ENCODE results near the gene SIRPD. TPM values are rescaled to one million over a fixed set of nuclear protein-coding genes. Genes with fewer than 3 reads are reported as not detected.

The SIRPD gene
- total and polyA plus RNA-seq, 2 donors (not counting 1 experiment from before 2014, with no cell fraction given): not detected

DNA sequence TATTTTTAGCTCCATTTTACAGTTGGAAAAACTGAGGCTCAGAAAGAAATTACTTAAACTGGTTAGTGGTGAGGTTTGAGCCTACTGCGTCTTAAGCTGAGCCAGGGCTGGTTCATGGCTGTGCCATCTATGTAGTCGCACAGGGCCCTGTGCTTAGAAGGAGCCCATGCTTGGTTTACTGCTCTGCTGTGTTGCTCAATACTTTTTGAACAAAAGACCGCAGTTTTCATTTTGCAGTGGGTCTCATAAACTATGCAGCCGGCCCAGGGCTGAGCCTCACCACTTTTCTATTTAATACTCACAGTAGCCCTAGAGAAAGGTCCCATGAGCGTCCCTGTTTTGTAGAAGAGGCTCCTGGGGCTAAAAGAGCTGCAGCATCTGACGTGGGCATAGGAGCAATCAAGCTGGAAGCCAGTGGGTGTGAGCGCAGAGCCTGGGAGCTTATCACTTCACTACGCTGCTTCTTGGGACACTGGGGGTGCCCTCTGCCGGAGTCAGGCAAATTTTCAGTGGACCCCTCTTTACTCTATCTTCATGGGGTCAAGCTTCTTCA is 66.8 kb downstream of the SIRPD start:
- 91% methylated on average over 8 of the region's 9 CpGs for WGBS (ENCODE audit: insufficient coverage)
- Histone ChIP-seq H3K27ac (ENCODE audit: low read length in 2 of 2) (no peak overlapping the region), H2AFZ (ENCODE audit: insufficient read depth, low read depth, low read length, poor library complexity, severe bottlenecking) (peak overlapping the region; percentile 70), H3K79me2 (ENCODE audit: control insufficient read depth, insufficient read depth, low read length) (no peaks in the 10 kb centered on the region), H3K36me3 (replicated peaks in 1 of 2; ENCODE audit: control extremely low read depth in 1 of 2, control insufficient read depth in 1 of 2, extremely low read depth in 1 of 2, insufficient read depth in 2 of 2, low read length in 1 of 2) (no peaks in the 10 kb centered on the region), H3K4me1 (ENCODE audit: control insufficient read depth in 2 of 2, insufficient read depth in 2 of 2, low read length in 2 of 2) (peaks cover 37 to 38% of the 10 kb centered on the region in 2 donors), H3K9me3 (ENCODE audit: control extremely low read depth in 1 of 3, control insufficient read depth in 2 of 3, insufficient read depth in 1 of 3, low read length in 2 of 3) (peaks cover 0 to 4% (median 0%) of the 10 kb centered on the region in 3 donors), H3K27me3 (replicated peaks in 1 of 4; ENCODE audit: control extremely low read depth in 1 of 4, control insufficient read depth in 3 of 4, insufficient read depth in 4 of 4, low read length in 3 of 4) (no peaks in the 10 kb centered on the region), H4K20me1 (ENCODE audit: control insufficient read depth, insufficient read depth, low read length, poor library complexity, severe bottlenecking) (no peaks in the 10 kb centered on the region), H3K9ac (ENCODE audit: low read length) (no peak overlapping the region), H3K4me2 (replicated peaks; ENCODE audit: low read depth, low read length, poor library complexity, severe bottlenecking) (peak overlapping the region; percentile 36), H3K4me3 (ENCODE audit: control extremely low read depth in 1 of 5, extremely low read depth in 1 of 5, insufficient read depth in 1 of 5, low read depth in 2 of 5, low read length in 4 of 5) (peak overlapping the region in 1 of 5 experiments; percentile 78)
- CTCF ChIA-PET: interaction anchor here (0.9 to 2.4 kb wide), 3 partner anchors 13 to 23 kb away, joined by 3 to 15 read pairs (median 7); no protein-coding TSS in a partner anchor
- no peak overlapping the region for H3K4me3 Mint-ChIP-seq
- H3K27ac Mint-ChIP-seq: no peak overlapping the region
- POLR2A ChIA-PET: no interaction called here
- intact Hi-C loops (cut with micrococcal nuclease): no loop called here
- ATAC-seq (ENCODE audit: low read depth) (no peak), DNase-seq (no peak)
- no peak for TF ChIP-seq EZH2 (IDR thresholded peaks at IDR 0.05; ENCODE audit: borderline replicate concordance, insufficient read depth, low read depth, low read length, poor library complexity, severe bottlenecking)
- TF ChIP-seq, protein P1, sequence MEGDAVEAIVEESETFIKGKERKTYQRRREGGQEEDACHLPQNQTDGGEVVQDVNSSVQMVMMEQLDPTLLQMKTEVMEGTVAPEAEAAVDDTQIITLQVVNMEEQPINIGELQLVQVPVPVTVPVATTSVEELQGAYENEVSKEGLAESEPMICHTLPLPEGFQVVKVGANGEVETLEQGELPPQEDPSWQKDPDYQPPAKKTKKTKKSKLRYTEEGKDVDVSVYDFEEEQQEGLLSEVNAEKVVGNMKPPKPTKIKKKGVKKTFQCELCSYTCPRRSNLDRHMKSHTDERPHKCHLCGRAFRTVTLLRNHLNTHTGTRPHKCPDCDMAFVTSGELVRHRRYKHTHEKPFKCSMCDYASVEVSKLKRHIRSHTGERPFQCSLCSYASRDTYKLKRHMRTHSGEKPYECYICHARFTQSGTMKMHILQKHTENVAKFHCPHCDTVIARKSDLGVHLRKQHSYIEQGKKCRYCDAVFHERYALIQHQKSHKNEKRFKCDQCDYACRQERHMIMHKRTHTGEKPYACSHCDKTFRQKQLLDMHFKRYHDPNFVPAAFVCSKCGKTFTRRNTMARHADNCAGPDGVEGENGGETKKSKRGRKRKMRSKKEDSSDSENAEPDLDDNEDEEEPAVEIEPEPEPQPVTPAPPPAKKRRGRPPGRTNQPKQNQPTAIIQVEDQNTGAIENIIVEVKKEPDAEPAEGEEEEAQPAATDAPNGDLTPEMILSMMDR (IDR thresholded peaks at IDR 0.05): no peak
- H3K4me1 Mint-ChIP-seq: peaks cover 44% of the 10 kb centered on the region
- H3K9me3 Mint-ChIP-seq (ENCODE audit: insufficient read depth): no peaks in the 10 kb centered on the region
- H3K27me3 Mint-ChIP-seq: peaks cover 13% of the 10 kb centered on the region

DNA sequence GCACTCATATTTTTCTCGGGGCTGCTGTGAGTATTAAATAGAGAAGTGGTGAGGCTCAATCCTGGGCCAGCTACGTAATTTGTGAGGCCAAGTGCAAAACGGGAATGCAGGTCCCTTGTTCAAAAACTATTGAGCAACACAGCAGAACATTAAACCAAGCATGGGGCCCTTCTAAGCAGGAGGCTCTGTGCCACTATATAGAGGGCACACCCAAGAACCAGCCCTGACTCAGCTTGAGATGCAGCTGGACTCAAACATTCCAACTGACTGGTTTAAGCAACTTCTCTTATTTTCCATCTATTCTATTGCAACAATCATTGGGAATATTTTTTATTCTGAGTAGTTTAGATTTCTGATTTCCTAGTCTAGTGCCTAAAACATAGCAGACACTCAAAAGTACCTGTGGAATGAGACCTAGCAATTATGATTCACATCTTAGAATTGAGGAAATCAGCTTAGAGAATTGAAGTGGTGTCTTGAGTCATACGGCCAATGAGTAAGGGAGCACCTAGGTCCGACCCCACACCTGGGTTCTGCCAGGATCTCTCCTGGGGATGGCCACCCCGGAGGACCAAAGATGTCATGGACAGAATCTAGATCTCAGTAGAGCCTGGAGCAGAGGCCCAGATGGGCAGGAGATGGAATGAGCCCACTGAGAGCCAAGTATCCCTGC is 67.6 kb downstream of the SIRPD start:
- Mint-ChIP-seq H3K4me1 (peaks cover 39% of the 10 kb centered on the region), H3K4me3 (no peak overlapping the region), H3K27ac (no peak overlapping the region), H3K9me3 (ENCODE audit: insufficient read depth) (no peaks in the 10 kb centered on the region), H3K27me3 (peaks cover 18% of the 10 kb centered on the region)
- 85% methylated on average over 4 of the region's 6 CpGs for WGBS (ENCODE audit: insufficient coverage)
- Histone ChIP-seq H3K36me3 (replicated peaks in 1 of 2; ENCODE audit: control extremely low read depth in 1 of 2, control insufficient read depth in 1 of 2, extremely low read depth in 1 of 2, insufficient read depth in 2 of 2, low read length in 1 of 2) (no peaks in the 10 kb centered on the region), H3K9me3 (ENCODE audit: control extremely low read depth in 1 of 3, control insufficient read depth in 2 of 3, insufficient read depth in 1 of 3, low read length in 2 of 3) (peaks cover 0 to 4% (median 0%) of the 10 kb centered on the region in 3 donors), H3K9ac (ENCODE audit: low read length) (no peak overlapping the region), H3K4me1 (ENCODE audit: control insufficient read depth in 2 of 2, insufficient read depth in 2 of 2, low read length in 2 of 2) (peaks cover 35 to 38% of the 10 kb centered on the region in 2 donors), H3K27ac (ENCODE audit: low read length in 2 of 2) (no peak overlapping the region), H3K4me3 (ENCODE audit: control extremely low read depth in 1 of 5, extremely low read depth in 1 of 5, insufficient read depth in 1 of 5, low read depth in 2 of 5, low read length in 4 of 5) (peak overlapping the region in 1 of 5 experiments; percentile 78), H3K27me3 (replicated peaks in 1 of 4; ENCODE audit: control extremely low read depth in 1 of 4, control insufficient read depth in 3 of 4, insufficient read depth in 4 of 4, low read length in 3 of 4) (no peaks in the 10 kb centered on the region), H4K20me1 (ENCODE audit: control insufficient read depth, insufficient read depth, low read length, poor library complexity, severe bottlenecking) (no peaks in the 10 kb centered on the region), H2AFZ (ENCODE audit: insufficient read depth, low read depth, low read length, poor library complexity, severe bottlenecking) (no peak overlapping the region), H3K4me2 (replicated peaks; ENCODE audit: low read depth, low read length, poor library complexity, severe bottlenecking) (no peak overlapping the region), H3K79me2 (ENCODE audit: control insufficient read depth, insufficient read depth, low read length) (no peaks in the 10 kb centered on the region)
- DNase-seq (no peak), ATAC-seq (ENCODE audit: low read depth) (no peak)
- CTCF ChIA-PET: interaction anchor here (1.2 to 2.4 kb wide), 3 partner anchors 13 to 22 kb away, joined by 3 to 15 read pairs (median 7); no protein-coding TSS in a partner anchor
- intact Hi-C loops (cut with micrococcal nuclease): no loop called here
- POLR2A ChIA-PET: no interaction called here
- TF ChIP-seq, protein P1 (IDR thresholded peaks at IDR 0.05): no peak
- no peak for TF ChIP-seq EZH2 (IDR thresholded peaks at IDR 0.05; ENCODE audit: borderline replicate concordance, insufficient read depth, low read depth, low read length, poor library complexity, severe bottlenecking)
